B cell (primary cell): ENCODE results near the gene RTN4. TPM values are rescaled to one million over a fixed set of nuclear protein-coding genes. Genes with fewer than 3 reads are reported as not detected.

Source experiments
- ATAC-seq: fragments of 200-7000 bp; cut with Tn5 transposase; one replicate; pipeline ENCODE4 v1.10.0; 2021; ENCODE audit warnings: low read depth, mild to moderate bottlenecking, moderate number of reproducible peaks, moderate library complexity
- CTCF ChIA-PET: fragments of 350-600 bp; sonication (Branson Sonifier 250); formaldehyde crosslinking; loops from one replicate; lab custom pipeline; 2021; ENCODE audit warnings: antibody characterized with exemption, inconsistent platforms; lab: Charles Lee
- POLR2A ChIA-PET: fragments of 350-600 bp; sonication (Branson Sonifier 250); formaldehyde crosslinking; loops from one replicate; lab custom pipeline; 2021; ENCODE audit warnings: antibody characterized with exemption; lab: Charles Lee
- DNase-seq: peaks from one replicate; pipeline ENCODE4 v3.0.0; 2013
- H2AFZ ChIP-seq: 2 replicates; pipeline ENCODE4 v1.6.1; 2012; ENCODE audit warnings: mild to moderate bottlenecking, low read depth, low read length; ENCODE audit not compliant: insufficient read depth, poor library complexity, severe bottlenecking
- H3K27ac ChIP-seq, 2 donors: 1 replicate in 1 of 2; 2 replicates in 1 of 2; pipeline ENCODE4 v1.5.1; 2012 to 2013; ENCODE audit warnings: low read length in 2 of 2, mild to moderate bottlenecking in 2 of 2, moderate library complexity in 1 of 2
- H3K27me3 ChIP-seq, 4 experiments: fragments of 200-600 bp in 1 of 4; sonication (generic) in 1 of 4; replicated peaks in 1 of 4; 1 replicate in 2 of 4; 2 replicates in 2 of 4; pipeline versions ENCODE4 v1.6.1 to v1.7.0; 2013 to 2016; ENCODE audit warnings: low read length in 3 of 4, mild to moderate bottlenecking in 2 of 4, mixed read lengths in 1 of 4, moderate library complexity in 1 of 4; ENCODE audit not compliant: insufficient read depth in 4 of 4, control insufficient read depth in 3 of 4; ENCODE audit errors: control extremely low read depth in 1 of 4
- H3K36me3 ChIP-seq, 2 experiments: replicated peaks in 1 of 2; 1 replicate in 1 of 2; 2 replicates in 1 of 2; pipeline versions ENCODE4 v1.6.1 to v1.7.1; 2013; ENCODE audit warnings: low read length in 1 of 2; ENCODE audit not compliant: insufficient read depth in 2 of 2, control insufficient read depth in 1 of 2; ENCODE audit errors: control extremely low read depth in 1 of 2, extremely low read depth in 1 of 2
- H3K4me1 ChIP-seq, 2 donors: fragments of 200-600 bp in 1 of 2; sonication (generic) in 1 of 2; 1 replicate in 1 of 2; 2 replicates in 1 of 2; pipeline versions ENCODE4 v1.5.1 to v1.6.1; 2013 to 2017; ENCODE audit warnings: low read length in 2 of 2; ENCODE audit not compliant: control insufficient read depth in 2 of 2, insufficient read depth in 2 of 2
- H3K4me2 ChIP-seq: replicated peaks from 2 replicates; pipeline ENCODE3; 2012; ENCODE audit warnings: mild to moderate bottlenecking, low read depth, low read length; ENCODE audit not compliant: poor library complexity, severe bottlenecking
- H3K4me3 ChIP-seq, 5 experiments: fragments of 200-600 bp in 1 of 5; sonication (generic) in 1 of 5; 1 replicate in 3 of 5; 2 replicates in 2 of 5; pipeline versions ENCODE4 v1.5.1 to v1.7.0; 2011 to 2016; ENCODE audit warnings: low read length in 4 of 5, mild to moderate bottlenecking in 4 of 5, low read depth in 2 of 5, control low read depth in 1 of 5, moderate library complexity in 1 of 5; ENCODE audit not compliant: insufficient read depth in 1 of 5; ENCODE audit errors: control extremely low read depth in 1 of 5, extremely low read depth in 1 of 5
- H3K79me2 ChIP-seq: fragments of 200-600 bp; sonication (generic); one replicate; pipeline ENCODE4 v1.6.0; 2016; ENCODE audit warnings: low read length; ENCODE audit not compliant: control insufficient read depth, insufficient read depth
- H3K9ac ChIP-seq: fragments of 200-600 bp; sonication (generic); 2 replicates; pipeline ENCODE4 v1.6.1; 2017; ENCODE audit warnings: mild to moderate bottlenecking, low read length, moderate library complexity
- H3K9me3 ChIP-seq, 3 donors: one replicate each; pipeline versions ENCODE4 v1.6.1 to v1.7.1; 2013; ENCODE audit warnings: low read length in 2 of 3; ENCODE audit not compliant: control insufficient read depth in 2 of 3, insufficient read depth in 1 of 3; ENCODE audit errors: control extremely low read depth in 1 of 3
- H4K20me1 ChIP-seq: 2 replicates; pipeline ENCODE4 v1.6.0; 2012; ENCODE audit warnings: mild to moderate bottlenecking, low read length; ENCODE audit not compliant: insufficient read depth, control insufficient read depth, poor library complexity, severe bottlenecking
- H3K27ac Mint-ChIP-seq: one replicate; pipeline ENCODE4 v1.8.0; 2021; ENCODE audit warnings: mixed read lengths
- H3K27me3 Mint-ChIP-seq: one replicate; pipeline ENCODE4 v1.8.0; 2021; ENCODE audit warnings: mixed read lengths
- H3K4me1 Mint-ChIP-seq: one replicate; pipeline ENCODE4 v1.8.0; 2021; ENCODE audit warnings: mixed read lengths
- H3K4me3 Mint-ChIP-seq: one replicate; pipeline ENCODE4 v1.8.0; 2021; ENCODE audit warnings: mixed read lengths
- H3K9me3 Mint-ChIP-seq: one replicate; pipeline ENCODE4 v1.8.0; 2022; ENCODE audit warnings: mixed read lengths; ENCODE audit not compliant: insufficient read depth
- EZH2 ChIP-seq: IDR thresholded peaks from 2 replicates; pipeline ENCODE4 v1.6.1; 2012; ENCODE audit warnings: borderline replicate concordance, low read depth, mild to moderate bottlenecking, moderate library complexity, low read length; ENCODE audit not compliant: insufficient read depth, poor library complexity, severe bottlenecking
- WGBS: methylation state at CpG from one replicate; pipeline ENCODE4 v1.1.5; 2013; ENCODE audit warnings: missing lambda C conversion rate; ENCODE audit not compliant: insufficient coverage; 5-methylcytosine and 5-hydroxymethylcytosine counted together
- intact Hi-C: fragments of 100-400 bp; cut with micrococcal nuclease; formaldehyde crosslinking; loops from one replicate; pipeline ENCODE4 v1.10.0; 2022
- polyA plus RNA-seq: library from polyadenylated mRNA; depleted of rRNA; stranded (reverse); fragments of >200 nt; gene quantifications from 2 replicates; pipeline ENCODE4 v1.2.3, GENCODE V29; 2012
- total RNA-seq, 2 donors: library from RNA; stranded (reverse); fragments of 120-200 nt in 1 of 2; gene quantifications; 1 replicate in 1 of 2; 2 replicates in 1 of 2; pipeline versions ENCODE4 v1.2.3 to v1.2.4, GENCODE V29; 2013 to 2022
- TF ChIP-seq, protein P1 (sequence below): fragments of 200-600 bp; IDR thresholded peaks from one replicate; pipeline ENCODE4 v1.8.0; 2022; ENCODE audit warnings: antibody characterized with exemption, mild to moderate bottlenecking

RTN4 gene
- total and polyA plus RNA-seq, 2 donors (not counting 1 experiment from before 2014, with no cell fraction given), result 30.8 to 65.9 TPM

DNA sequence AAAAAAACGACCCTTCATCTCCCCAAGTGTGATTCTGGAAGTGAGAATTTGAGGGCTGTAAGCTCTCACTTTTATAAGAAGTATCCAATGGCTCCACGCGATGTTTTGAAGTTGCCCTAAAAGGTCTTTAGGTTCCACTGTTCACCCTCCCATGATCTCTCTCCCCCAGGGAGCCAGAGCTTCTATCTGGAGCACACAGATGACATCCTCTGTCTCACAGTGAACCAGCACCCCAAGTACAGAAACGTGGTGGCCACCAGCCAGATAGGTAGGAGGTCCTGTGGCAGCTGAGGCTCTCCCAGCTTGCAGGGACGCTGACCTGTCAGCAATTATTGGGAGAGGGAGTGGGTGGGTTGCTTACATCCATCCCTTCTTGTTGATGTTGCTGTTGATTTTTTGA is 97.8 kb downstream of the RTN4 start:
- no peaks in the 10 kb centered on the region for H3K9me3 Mint-ChIP-seq
- H3K4me1 Mint-ChIP-seq, result no peaks in the 10 kb centered on the region
- TF ChIP-seq, protein P1, sequence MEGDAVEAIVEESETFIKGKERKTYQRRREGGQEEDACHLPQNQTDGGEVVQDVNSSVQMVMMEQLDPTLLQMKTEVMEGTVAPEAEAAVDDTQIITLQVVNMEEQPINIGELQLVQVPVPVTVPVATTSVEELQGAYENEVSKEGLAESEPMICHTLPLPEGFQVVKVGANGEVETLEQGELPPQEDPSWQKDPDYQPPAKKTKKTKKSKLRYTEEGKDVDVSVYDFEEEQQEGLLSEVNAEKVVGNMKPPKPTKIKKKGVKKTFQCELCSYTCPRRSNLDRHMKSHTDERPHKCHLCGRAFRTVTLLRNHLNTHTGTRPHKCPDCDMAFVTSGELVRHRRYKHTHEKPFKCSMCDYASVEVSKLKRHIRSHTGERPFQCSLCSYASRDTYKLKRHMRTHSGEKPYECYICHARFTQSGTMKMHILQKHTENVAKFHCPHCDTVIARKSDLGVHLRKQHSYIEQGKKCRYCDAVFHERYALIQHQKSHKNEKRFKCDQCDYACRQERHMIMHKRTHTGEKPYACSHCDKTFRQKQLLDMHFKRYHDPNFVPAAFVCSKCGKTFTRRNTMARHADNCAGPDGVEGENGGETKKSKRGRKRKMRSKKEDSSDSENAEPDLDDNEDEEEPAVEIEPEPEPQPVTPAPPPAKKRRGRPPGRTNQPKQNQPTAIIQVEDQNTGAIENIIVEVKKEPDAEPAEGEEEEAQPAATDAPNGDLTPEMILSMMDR, result no peak
- TF ChIP-seq EZH2, result no peak
- Histone ChIP-seq H3K4me3 (no peak overlapping the region), H2AFZ (no peak overlapping the region), H3K27ac (no peak overlapping the region), H3K27me3 (no peaks in the 10 kb centered on the region), H3K79me2 (no peaks in the 10 kb centered on the region), H4K20me1 (no peaks in the 10 kb centered on the region), H3K9me3 (no peaks in the 10 kb centered on the region), H3K9ac (no peak overlapping the region), H3K36me3 (peaks cover 0 to 4% of the 10 kb centered on the region in 2 experiments), H3K4me2 (no peak overlapping the region), H3K4me1 (no peaks in the 10 kb centered on the region)
- H3K27ac Mint-ChIP-seq, result no peak overlapping the region
- 88% methylated on average over 3 of the region's 5 CpGs for WGBS
- no peak overlapping the region for H3K4me3 Mint-ChIP-seq
- ChIA-PET POLR2A (no interaction called here), CTCF (no interaction called here)
- intact Hi-C loops, result no loop called here
- ATAC-seq (no peak), DNase-seq (no peak)
- no peaks in the 10 kb centered on the region for H3K27me3 Mint-ChIP-seq

DNA sequence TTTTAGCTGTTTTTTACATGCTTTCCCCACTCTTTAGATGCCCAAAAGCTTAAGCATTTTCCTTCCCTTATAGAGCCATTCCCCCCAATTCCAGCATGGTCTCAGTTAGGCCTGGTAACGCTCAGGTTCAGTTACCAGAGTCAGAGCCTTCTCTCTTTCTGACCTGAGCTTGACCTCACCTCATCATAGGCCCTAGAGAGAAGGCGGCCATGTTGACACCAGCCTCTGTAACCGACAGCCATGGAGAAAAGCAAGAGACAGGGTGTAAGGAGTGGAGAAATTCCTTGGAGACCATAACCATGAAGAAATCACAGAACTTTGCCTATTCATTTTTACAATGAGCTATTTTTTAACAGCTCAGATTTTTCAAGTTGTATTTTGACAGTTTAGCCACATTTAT is 99.4 kb downstream of the RTN4 start:
- WGBS, result 100% methylated on average over 1 of the region's 3 CpGs
- Histone ChIP-seq H3K4me1 (no peaks in the 10 kb centered on the region), H2AFZ (no peak overlapping the region), H3K79me2 (no peaks in the 10 kb centered on the region), H3K4me3 (no peak overlapping the region), H3K36me3 (peaks cover 0 to 4% of the 10 kb centered on the region in 2 experiments), H3K9me3 (no peaks in the 10 kb centered on the region), H3K27ac (no peak overlapping the region), H4K20me1 (no peaks in the 10 kb centered on the region), H3K9ac (no peak overlapping the region), H3K4me2 (no peak overlapping the region), H3K27me3 (no peaks in the 10 kb centered on the region)
- ATAC-seq, result no peak
- Mint-ChIP-seq H3K27ac (no peak overlapping the region), H3K9me3 (no peaks in the 10 kb centered on the region), H3K4me3 (no peak overlapping the region), H3K27me3 (no peaks in the 10 kb centered on the region), H3K4me1 (no peaks in the 10 kb centered on the region)
- intact Hi-C loops, result no loop called here
- POLR2A ChIA-PET, result no interaction called here
- CTCF ChIA-PET, result interaction anchor here (0.6 kb wide), 1 partner anchor 28 kb away, joined by 3 read pairs; no protein-coding TSS in a partner anchor
- DNase-seq, result no peak
- TF ChIP-seq, protein P1, result no peak
